Liver (tissue), 9 donors: ENCODE results near the gene SLC2A10. TPM values are rescaled to one million over a fixed set of nuclear protein-coding genes. Genes with fewer than 3 reads are reported as not detected.
A peak's percentile ranks its signal among the peaks of the same experiment; 100 is the strongest.

Experiments
- DNase-seq: peaks from one replicate; pipeline ENCODE4 v3.0.0-alpha.2; 2017; ENCODE audit warnings: low spot score
- H3K27ac ChIP-seq, 2 donors: one replicate each; pipeline ENCODE4 v1.7.0; 2013; ENCODE audit warnings: inconsistent platforms in 2 of 2, low read length in 2 of 2, control low read depth in 1 of 2, low read depth in 1 of 2, mild to moderate bottlenecking in 1 of 2
- H3K27me3 ChIP-seq, 4 donors: one replicate each; pipeline versions ENCODE4 v1.6.1 to v1.7.0; 2013; ENCODE audit warnings: low read length in 3 of 4, inconsistent platforms in 1 of 4, mild to moderate bottlenecking in 1 of 4, moderate library complexity in 1 of 4; ENCODE audit not compliant: control insufficient read depth in 4 of 4, insufficient read depth in 4 of 4
- H3K36me3 ChIP-seq, 4 donors: one replicate each; pipeline versions ENCODE4 v1.6.1 to v1.7.0; 2013; ENCODE audit warnings: low read length in 3 of 4, mild to moderate bottlenecking in 3 of 4, low read depth in 1 of 4, moderate library complexity in 1 of 4; ENCODE audit not compliant: control insufficient read depth in 4 of 4, insufficient read depth in 3 of 4
- H3K4me1 ChIP-seq, 4 donors: one replicate each; pipeline versions ENCODE4 v1.6.1 to v1.7.0; 2013; ENCODE audit warnings: low read length in 3 of 4, mild to moderate bottlenecking in 3 of 4, moderate library complexity in 1 of 4; ENCODE audit not compliant: control insufficient read depth in 4 of 4, insufficient read depth in 4 of 4
- H3K4me3 ChIP-seq, 3 donors: one replicate each; pipeline versions ENCODE4 v1.6.1 to v1.7.0; 2013; ENCODE audit warnings: low read length in 3 of 3, control low read depth in 1 of 3, low read depth in 1 of 3, mild to moderate bottlenecking in 1 of 3
- H3K9ac ChIP-seq, 2 donors: one replicate each; pipeline ENCODE4 v1.7.0; 2013; ENCODE audit warnings: low read length in 2 of 2, mild to moderate bottlenecking in 2 of 2, moderate library complexity in 2 of 2, control low read depth in 1 of 2, low read depth in 1 of 2
- H3K9me3 ChIP-seq, 4 donors: one replicate each; pipeline versions ENCODE4 v1.6.1 to v1.7.0; 2013; ENCODE audit warnings: low read length in 3 of 4; ENCODE audit not compliant: control insufficient read depth in 4 of 4
- EGR1 ChIP-seq, 2 donors: IDR thresholded peaks; 2 replicates each; pipeline ENCODE4 v1.6.1; 2016 to 2018; ENCODE audit warnings: antibody characterized with exemption in 2 of 2, low read depth in 2 of 2
- FOXA1 ChIP-seq: IDR thresholded peaks from 2 replicates; pipeline ENCODE4 v1.6.1; 2016; ENCODE audit warnings: antibody characterized with exemption
- FOXA2 ChIP-seq: IDR thresholded peaks from 2 replicates; pipeline ENCODE4 v1.6.1; 2016; ENCODE audit warnings: antibody characterized with exemption
- GABPA ChIP-seq, 2 donors: IDR thresholded peaks in 1 of 2; conservative IDR thresholded peaks in 1 of 2; 2 replicates each; pipeline ENCODE4 v1.6.1; 2016; ENCODE audit warnings: antibody characterized with exemption in 2 of 2, mild to moderate bottlenecking in 1 of 2, moderate library complexity in 1 of 2
- HNF4A ChIP-seq, 2 donors: conservative IDR thresholded peaks; 2 replicates each; pipeline ENCODE4 v1.6.1; 2016; ENCODE audit warnings: antibody characterized with exemption in 2 of 2, mild to moderate bottlenecking in 2 of 2
- HNF4G ChIP-seq: IDR thresholded peaks from 2 replicates; pipeline ENCODE4 v1.6.1; 2016; ENCODE audit warnings: antibody characterized with exemption
- JUND ChIP-seq, 2 donors: IDR thresholded peaks; 2 replicates each; pipeline ENCODE4 v1.6.1; 2016; ENCODE audit warnings: antibody characterized with exemption in 2 of 2
- NR2F2 ChIP-seq: IDR thresholded peaks from 2 replicates; pipeline ENCODE4 v1.6.1; 2016; ENCODE audit warnings: antibody characterized with exemption
- RAD21 ChIP-seq, 2 donors: IDR thresholded peaks; 2 replicates each; pipeline ENCODE4 v1.6.1; 2016; ENCODE audit warnings: antibody characterized with exemption in 2 of 2, mild to moderate bottlenecking in 2 of 2
- RXRA ChIP-seq, 2 donors: IDR thresholded peaks; 2 replicates each; pipeline ENCODE4 v1.6.1; 2017 to 2018; ENCODE audit warnings: antibody characterized with exemption in 2 of 2, mild to moderate bottlenecking in 1 of 2
- SP1 ChIP-seq: IDR thresholded peaks from 2 replicates; pipeline ENCODE4 v1.6.1; 2018; ENCODE audit warnings: antibody characterized with exemption, mild to moderate bottlenecking
- TAF1 ChIP-seq: conservative IDR thresholded peaks from 2 replicates; pipeline ENCODE4 v1.6.1; 2016; ENCODE audit warnings: antibody characterized with exemption, mild to moderate bottlenecking
- YY1 ChIP-seq: IDR thresholded peaks from 2 replicates; pipeline ENCODE4 v1.6.1; 2016; ENCODE audit warnings: antibody characterized with exemption, mild to moderate bottlenecking
- WGBS: extraction: QIAGEN DNeasy Blood & Tissue Kit; methylation state at CpG from one replicate; pipeline ENCODE4 v1.1.7; 2013; 5-methylcytosine and 5-hydroxymethylcytosine counted together
- polyA plus RNA-seq, 2 donors: library from polyadenylated mRNA; stranded (reverse) in 1 of 2; unstranded in 1 of 2; fragments of 200-250 nt in 1 of 2; fragments of >200 nt in 1 of 2; fragmentation: Nextera tagmentation in 1 of 2; extraction: Ambion mirVana in 1 of 2; gene quantifications; one replicate each; pipeline versions ENCODE4 v1.2.1 to v1.2.3, GENCODE V29; 2013 to 2015
- total RNA-seq, 2 donors: library from RNA; depleted of rRNA; stranded (reverse); fragments of >200 nt; gene quantifications; one replicate each; pipeline ENCODE4 v1.2.3, GENCODE V29; 2014
- TF ChIP-seq, protein P1 (sequence below): IDR thresholded peaks from 2 replicates; pipeline ENCODE4 v1.6.1; 2016; ENCODE audit warnings: antibody characterized with exemption
- TF ChIP-seq, protein P2 (sequence below): IDR thresholded peaks from 2 replicates; pipeline ENCODE4 v1.6.1; 2016; ENCODE audit warnings: antibody characterized with exemption
- TF ChIP-seq, protein P3 (sequence below): IDR thresholded peaks from 2 replicates; pipeline ENCODE4 v1.6.1; 2016; ENCODE audit warnings: antibody characterized with exemption, mild to moderate bottlenecking
- TF ChIP-seq, protein P4 (sequence below): IDR thresholded peaks from 2 replicates; pipeline ENCODE4 v1.6.1; 2016; ENCODE audit warnings: antibody characterized with exemption
- TF ChIP-seq, protein P5 (sequence below): fragments of 150-350 bp; IDR thresholded peaks from 2 replicates; pipeline ENCODE4 v1.5.1; 2017; ENCODE audit warnings: improper control_type of control experiment, low read depth, low read length; ENCODE audit not compliant: missing input control
- donor health status: healthy.
- donor health status: healthy.
- donor health status: healthy.
- donor health status: healthy.
- donor health status: healthy.

The SLC2A10 gene
- total and polyA plus RNA-seq, 4 donors = 8.0 to 79.7 (median 26.7) TPM

DNA sequence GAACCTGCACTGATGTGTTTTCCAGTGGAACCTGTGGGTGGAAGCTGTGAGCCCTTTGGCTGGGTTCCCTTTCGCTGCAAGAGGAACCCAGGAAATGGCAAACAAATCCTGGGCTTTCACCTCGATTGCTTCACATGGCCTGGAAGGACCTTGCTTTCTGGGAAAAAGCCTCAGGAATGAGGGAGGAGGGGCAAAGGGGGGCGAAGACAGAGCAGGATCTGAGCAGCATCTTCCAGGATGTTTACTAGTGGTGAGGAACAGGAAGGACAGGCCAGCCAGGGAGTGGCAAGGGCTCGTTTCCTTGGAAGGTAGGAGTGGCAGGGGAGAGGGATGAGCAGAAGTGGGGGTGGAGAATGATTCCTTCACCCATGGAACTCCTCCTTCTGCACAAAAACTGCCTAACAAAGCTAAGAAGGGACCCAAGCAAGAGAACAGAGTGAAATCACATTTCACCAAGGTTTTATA lies 5.9 kb downstream of the SLC2A10 start:
- DNase-seq = no peak
- no peaks in the 10 kb centered on the region for H3K9me3 ChIP-seq

More for the DNA sequence above, 5.9 kb downstream of the SLC2A10 start:
- Histone ChIP-seq H3K36me3 (no peaks in the 10 kb centered on the region), H3K4me3 (no peak overlapping the region), H3K4me1 (peaks cover 18 to 48% (median 47%) of the 10 kb centered on the region in 4 donors), H3K27me3 (no peaks in the 10 kb centered on the region), H3K9ac (no peak overlapping the region), H3K27ac (peak overlapping the region; percentile 45 to 76)
- TF ChIP-seq HNF4G (peak; percentile 20), JUND (IDR thresholded peaks at IDR 0.05) (peak in 1 of 2 donors; percentile 75), SP1 (peak; percentile 66), FOXA1 (peak; percentile 78), GABPA (IDR thresholded peaks at IDR 0.05 in 1 of 2, conservative IDR thresholded peaks at IDR 0.05 in 1 of 2) (peak in 1 of 2 donors; percentile 67), EGR1 (IDR thresholded peaks at IDR 0.05; ENCODE audit: low read depth in 2 of 2) (peak in 1 of 2 donors; percentile 87), TAF1 (no peak), RAD21 (IDR thresholded peaks at IDR 0.05) (peak; percentile 54 to 68), HNF4A (conservative IDR thresholded peaks at IDR 0.05) (peak; percentile 64 to 84), YY1 (peak; percentile 75), FOXA2 (no peak), RXRA (IDR thresholded peaks at IDR 0.05) (peak; percentile 99), NR2F2 (peak; percentile 53)
- TF ChIP-seq, protein P1, sequence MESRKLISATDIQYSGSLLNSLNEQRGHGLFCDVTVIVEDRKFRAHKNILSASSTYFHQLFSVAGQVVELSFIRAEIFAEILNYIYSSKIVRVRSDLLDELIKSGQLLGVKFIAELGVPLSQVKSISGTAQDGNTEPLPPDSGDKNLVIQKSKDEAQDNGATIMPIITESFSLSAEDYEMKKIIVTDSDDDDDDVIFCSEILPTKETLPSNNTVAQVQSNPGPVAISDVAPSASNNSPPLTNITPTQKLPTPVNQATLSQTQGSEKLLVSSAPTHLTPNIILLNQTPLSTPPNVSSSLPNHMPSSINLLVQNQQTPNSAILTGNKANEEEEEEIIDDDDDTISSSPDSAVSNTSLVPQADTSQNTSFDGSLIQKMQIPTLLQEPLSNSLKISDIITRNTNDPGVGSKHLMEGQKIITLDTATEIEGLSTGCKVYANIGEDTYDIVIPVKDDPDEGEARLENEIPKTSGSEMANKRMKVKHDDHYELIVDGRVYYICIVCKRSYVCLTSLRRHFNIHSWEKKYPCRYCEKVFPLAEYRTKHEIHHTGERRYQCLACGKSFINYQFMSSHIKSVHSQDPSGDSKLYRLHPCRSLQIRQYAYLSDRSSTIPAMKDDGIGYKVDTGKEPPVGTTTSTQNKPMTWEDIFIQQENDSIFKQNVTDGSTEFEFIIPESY = peak; percentile 70
- TF ChIP-seq, protein P2, sequence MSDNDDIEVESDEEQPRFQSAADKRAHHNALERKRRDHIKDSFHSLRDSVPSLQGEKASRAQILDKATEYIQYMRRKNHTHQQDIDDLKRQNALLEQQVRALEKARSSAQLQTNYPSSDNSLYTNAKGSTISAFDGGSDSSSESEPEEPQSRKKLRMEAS = peak; percentile 96
- TF ChIP-seq, protein P3, sequence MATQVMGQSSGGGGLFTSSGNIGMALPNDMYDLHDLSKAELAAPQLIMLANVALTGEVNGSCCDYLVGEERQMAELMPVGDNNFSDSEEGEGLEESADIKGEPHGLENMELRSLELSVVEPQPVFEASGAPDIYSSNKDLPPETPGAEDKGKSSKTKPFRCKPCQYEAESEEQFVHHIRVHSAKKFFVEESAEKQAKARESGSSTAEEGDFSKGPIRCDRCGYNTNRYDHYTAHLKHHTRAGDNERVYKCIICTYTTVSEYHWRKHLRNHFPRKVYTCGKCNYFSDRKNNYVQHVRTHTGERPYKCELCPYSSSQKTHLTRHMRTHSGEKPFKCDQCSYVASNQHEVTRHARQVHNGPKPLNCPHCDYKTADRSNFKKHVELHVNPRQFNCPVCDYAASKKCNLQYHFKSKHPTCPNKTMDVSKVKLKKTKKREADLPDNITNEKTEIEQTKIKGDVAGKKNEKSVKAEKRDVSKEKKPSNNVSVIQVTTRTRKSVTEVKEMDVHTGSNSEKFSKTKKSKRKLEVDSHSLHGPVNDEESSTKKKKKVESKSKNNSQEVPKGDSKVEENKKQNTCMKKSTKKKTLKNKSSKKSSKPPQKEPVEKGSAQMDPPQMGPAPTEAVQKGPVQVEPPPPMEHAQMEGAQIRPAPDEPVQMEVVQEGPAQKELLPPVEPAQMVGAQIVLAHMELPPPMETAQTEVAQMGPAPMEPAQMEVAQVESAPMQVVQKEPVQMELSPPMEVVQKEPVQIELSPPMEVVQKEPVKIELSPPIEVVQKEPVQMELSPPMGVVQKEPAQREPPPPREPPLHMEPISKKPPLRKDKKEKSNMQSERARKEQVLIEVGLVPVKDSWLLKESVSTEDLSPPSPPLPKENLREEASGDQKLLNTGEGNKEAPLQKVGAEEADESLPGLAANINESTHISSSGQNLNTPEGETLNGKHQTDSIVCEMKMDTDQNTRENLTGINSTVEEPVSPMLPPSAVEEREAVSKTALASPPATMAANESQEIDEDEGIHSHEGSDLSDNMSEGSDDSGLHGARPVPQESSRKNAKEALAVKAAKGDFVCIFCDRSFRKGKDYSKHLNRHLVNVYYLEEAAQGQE = peak; percentile 49
- TF ChIP-seq, protein P4, sequence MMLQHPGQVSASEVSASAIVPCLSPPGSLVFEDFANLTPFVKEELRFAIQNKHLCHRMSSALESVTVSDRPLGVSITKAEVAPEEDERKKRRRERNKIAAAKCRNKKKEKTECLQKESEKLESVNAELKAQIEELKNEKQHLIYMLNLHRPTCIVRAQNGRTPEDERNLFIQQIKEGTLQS = no peak
- TF ChIP-seq, protein P5, sequence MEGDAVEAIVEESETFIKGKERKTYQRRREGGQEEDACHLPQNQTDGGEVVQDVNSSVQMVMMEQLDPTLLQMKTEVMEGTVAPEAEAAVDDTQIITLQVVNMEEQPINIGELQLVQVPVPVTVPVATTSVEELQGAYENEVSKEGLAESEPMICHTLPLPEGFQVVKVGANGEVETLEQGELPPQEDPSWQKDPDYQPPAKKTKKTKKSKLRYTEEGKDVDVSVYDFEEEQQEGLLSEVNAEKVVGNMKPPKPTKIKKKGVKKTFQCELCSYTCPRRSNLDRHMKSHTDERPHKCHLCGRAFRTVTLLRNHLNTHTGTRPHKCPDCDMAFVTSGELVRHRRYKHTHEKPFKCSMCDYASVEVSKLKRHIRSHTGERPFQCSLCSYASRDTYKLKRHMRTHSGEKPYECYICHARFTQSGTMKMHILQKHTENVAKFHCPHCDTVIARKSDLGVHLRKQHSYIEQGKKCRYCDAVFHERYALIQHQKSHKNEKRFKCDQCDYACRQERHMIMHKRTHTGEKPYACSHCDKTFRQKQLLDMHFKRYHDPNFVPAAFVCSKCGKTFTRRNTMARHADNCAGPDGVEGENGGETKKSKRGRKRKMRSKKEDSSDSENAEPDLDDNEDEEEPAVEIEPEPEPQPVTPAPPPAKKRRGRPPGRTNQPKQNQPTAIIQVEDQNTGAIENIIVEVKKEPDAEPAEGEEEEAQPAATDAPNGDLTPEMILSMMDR = peak; percentile 15
- WGBS = 11% methylated on average over 4 of the region's 4 CpGs
